HK-2 (cell line): ENCODE measurements around the gene ATG9B.

ENCODE experiments used
- DNase-seq: peaks from one replicate; pipeline ENCODE4 v3.0.0-alpha.2; 2018; ENCODE audit not compliant: unreplicated experiment

The ATG9B gene

GRCh38 chr7:150999001-150999400, 25.3 kb downstream of the ATG9B start:
- no peak for DNase-seq

- no peak for DNase-seq
These were observed 26.0 kb downstream of the ATG9B start for GRCh38 chr7:150998341-150998740.

- no peak for DNase-seq
These were observed 26.5 kb downstream of the ATG9B start for GRCh38 chr7:150997817-150998216.

DNA sequence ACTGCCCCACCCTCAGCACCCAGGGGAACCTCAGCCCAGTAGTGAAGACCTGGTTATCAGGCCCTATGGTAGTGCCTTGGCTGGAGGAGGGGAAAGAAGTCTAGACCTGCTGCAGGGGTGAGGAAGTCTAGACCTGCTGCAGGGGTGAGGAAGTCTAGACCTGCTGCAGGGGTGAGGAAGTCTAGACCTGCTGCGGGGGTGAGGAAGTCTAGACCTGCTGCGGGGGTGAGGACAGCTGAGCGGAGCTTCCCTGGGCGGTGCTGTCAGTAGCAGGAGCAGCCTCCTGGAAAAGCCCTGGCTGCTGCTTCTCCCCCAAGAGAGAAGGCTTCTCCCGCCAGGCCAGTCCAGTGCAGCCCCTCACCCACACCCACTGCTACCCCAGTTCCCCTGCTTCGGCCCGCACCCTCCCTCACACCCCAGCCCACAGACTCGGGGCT, 27.2 kb downstream of the ATG9B start:
- DNase-seq = no peak

- DNase-seq = no peak
These were observed 27.8 kb downstream of the ATG9B start for GRCh38 chr7:150996376-150997074.

DNA sequence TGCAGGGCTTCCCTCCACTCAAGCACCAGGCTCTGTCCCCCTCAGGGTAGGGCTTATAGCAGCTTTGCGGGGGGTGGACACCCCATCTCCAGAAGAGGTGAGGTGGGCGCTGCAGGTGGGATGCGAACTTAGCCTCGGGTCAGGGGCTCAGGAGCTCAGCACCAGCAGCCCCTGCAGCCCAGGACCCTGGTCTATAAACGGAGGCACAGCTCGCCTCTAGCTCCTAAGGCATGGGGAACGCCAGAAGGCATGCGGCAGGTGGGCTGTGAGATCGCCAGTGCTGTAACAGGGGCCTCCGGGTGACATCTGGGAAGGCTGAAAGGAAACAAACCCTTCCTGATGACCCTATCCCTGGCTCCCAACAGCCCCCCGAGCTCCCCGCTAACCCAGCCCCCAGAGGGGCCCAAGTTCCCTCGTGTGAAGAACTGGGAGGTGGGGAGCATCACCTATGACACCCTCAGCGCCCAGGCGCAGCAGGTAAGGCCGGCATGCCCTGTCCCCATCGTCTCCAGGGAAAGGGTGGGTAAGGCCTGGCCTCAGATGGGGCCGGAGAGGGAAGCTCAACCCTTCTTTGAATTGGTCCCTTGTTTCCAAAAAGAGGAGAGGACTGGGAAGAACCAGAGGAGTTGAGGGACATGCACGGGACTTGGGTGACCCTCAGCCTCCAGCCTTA, 29.3 kb downstream of the ATG9B start:
- DNase-seq = no peak

DNA sequence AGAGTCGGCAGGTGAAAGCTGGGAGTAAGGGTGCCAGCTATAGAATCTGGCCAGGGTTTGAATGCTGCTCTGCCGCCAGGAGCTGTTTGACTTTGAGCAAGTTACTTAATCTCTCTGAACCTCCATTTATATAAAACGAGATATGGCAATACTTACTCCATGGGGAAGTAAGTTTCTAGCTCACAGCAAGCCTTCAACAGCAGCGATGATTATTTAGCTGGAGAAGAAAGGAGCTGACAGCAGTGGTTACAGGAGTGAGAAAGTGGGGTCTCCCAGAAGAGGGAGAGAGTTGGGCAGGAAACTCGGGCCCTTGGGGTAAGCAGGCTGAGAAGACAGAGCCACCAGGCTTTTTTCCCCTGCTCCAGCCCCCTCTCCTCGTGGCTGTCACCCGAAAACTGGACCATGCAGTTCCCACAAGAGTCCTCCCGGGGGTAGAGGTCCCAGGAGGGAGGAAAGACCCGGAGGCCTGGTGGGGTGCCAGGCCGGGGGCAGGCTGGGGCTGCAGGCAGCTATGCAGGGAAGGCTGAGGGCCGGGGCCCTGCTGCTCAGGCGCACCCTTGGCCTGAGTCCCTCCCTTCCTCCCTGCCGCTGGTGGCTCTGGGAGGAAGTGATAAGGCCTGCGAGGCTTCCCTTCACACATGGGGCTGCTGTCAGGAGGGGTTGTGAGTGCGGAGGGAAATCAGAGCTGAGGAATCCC, 30.0 kb downstream of the ATG9B start:
- no peak for DNase-seq

DNA sequence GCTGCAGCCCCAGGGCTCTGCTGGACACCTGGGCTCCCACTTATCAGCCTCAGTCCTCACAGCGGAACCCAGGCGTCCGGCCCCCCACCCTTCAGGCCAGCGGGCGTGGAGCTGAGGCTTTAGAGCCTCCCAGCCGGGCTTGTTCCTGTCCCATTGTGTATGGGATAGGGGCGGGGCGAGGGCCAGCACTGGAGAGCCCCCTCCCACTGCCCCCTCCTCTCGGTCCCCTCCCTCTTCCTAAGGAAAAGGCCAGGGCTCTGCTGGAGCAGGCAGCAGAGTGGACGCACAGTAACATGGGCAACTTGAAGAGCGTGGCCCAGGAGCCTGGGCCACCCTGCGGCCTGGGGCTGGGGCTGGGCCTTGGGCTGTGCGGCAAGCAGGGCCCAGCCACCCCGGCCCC, 30.8 kb downstream of the ATG9B start:
- DNase-seq = no peak

- DNase-seq = no peak
These were observed 31.4 kb downstream of the ATG9B start for GRCh38 chr7:150992833-150993302.

- no peak for DNase-seq
These were observed 32.1 kb downstream of the ATG9B start for GRCh38 chr7:150992051-150992640.

- DNase-seq = no peak
These were observed 33.7 kb downstream of the ATG9B start, which contains the start of gene NOS3 for GRCh38 chr7:150990416-150991186. NOS3 (plus strand) TSS chr7:150991017; CDS start chr7:150993804, 2,787 bp downstream.

GRCh38 chr7:150989456-150989855, 34.8 kb downstream of the ATG9B start:
- DNase-seq = no peak

DNA sequence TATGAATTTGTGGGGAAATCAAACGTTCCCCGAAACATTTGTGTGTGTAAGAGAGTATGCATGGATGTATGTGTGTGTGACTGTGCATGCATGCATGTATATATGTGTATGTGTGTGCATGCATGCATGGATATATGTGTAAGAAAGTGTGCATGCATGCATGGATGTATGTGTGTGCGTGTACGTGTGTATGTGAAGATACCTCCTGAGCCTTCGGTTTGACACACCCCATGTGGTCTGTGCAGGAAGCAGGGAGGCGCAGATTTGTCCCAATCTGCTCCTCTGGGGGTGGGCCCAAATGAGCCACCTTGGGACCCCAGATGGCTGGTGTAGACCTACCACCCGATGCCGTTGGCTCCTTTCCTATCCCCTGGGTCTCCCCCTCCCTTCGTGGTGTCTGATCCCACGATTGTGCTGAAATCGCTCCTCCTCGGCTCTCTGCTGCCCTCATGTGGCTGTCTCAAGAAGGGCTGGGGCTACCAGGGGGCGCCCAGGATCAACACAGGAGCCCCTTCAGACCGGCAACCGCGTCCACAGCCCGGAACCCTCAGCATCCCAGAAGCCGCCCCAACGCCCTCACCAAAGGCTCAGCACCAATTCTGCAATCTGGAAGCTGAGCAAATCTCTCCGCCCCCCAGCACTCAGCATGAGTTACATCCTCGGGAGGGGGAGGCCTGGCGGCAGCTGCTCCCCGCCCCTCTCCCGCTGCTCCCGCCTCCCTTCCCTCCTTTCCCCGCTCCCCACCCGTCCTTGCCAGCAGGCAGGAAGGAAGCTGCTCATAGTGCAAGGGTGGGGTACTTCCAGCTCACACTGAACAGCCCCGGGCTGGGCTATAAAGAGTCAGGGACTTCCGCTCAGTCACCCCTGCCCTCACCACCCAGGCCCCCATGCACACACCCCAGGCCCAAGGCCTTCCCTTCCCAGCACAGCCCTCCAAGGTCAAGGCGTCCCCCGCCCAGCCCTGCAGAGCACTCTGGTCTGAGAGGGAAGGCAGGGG, 35.8 kb downstream of the ATG9B start:
- no peak for DNase-seq

DNA sequence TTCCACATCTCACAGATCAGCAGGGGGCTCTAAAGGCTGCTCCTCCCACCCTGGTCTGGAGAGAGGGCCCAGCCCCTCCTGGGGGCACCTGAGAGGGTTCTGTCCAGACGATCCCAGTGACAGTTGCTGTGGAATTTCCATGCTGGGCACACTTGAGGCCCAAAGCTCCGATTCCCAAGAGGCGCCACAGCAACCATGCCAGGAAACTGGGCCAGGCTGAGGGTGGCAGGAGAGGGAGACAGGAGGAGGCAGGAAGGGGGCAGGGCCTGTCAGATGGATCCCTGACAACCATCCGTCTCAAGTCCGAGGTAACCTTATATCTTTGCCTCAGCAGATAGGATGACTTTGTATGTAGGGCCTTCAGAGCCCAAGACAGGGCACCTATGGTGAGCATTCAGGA, 37.7 kb downstream of the ATG9B start:
- no peak for DNase-seq

DNA sequence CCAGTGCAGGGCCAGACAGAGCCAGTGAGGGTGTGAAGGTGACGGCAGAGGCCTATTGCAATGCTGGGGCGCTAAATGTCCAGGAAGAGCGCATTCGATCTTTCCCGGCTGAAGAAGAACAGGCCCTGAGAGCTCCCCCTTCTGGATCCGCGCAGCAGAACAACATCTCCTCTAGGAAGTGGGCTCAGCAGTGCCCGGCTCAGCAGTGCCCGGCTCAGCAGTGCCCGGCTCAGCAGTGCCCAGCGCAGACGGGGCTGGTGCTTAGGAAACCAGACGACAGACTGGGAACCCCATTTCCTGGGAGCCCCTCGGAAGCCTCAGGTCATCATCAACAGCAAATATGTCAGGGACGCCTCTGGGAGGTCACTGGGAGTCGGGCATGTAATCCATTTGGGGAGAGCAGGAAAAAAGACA, 38.2 kb downstream of the ATG9B start:
- DNase-seq = peak; percentile 43

DNA sequence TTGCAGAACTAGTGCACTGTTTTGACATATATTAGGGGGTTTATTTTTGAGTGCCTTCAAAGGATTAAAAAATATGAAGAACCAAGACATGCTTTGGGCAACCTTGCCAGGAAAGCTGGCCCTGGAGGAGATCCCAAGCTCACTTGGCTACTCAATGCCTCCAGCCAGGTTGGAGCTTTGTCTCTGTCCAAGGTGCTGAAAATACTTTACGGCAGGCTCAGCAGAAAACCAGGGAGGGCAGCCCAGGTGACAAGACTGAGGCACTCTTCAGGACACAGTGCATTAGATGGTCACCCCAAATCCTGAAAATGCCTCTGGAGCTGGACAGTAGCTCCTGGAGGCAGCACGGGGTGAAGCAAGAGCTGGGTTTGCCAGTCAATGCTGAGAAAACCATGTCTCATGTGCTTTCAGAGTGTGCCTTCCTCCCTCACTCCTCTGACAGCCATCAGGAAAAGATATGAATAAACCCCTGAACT, 40.4 kb downstream of the ATG9B start:
- DNase-seq = no peak

- no peak for DNase-seq
These were observed 41.9 kb downstream of the ATG9B start for GRCh38 chr7:150982351-150982750.

DNA sequence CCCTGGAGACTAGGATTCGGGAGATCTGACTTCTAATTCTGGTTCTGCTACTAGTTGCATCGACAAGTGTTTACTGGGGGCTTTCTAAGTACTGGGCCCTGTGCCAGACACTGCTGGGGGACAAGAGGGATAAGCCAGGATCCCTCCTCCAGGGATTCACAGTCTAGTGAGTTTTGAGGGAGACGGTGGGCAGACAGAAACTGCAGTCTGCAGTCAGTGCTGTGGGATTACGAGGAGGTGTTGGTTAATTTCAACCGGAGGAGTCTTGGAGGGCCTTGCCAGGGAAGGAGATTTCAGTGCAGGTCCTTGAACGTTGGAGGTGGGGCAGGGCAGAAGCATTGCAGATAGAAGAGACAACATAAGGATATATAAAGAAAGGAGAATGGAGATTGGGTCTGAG, 42.6 kb downstream of the ATG9B start:
- DNase-seq = no peak

GRCh38 chr7:150980663-150981062, 43.6 kb downstream of the ATG9B start:
- DNase-seq = no peak
